ENCODE measurements around the gene ATP6V1G2.

The ATP6V1G2 gene

GRCh38 chr6:31548544-31548873 is 2.1 kb upstream of the ATP6V1G2 start:
- TF ChIP-seq CTCF (conservative IDR thresholded peaks at IDR 0.05) = no peak
- H3K27ac ChIP-seq = peak overlapping the region; percentile 82

DNA sequence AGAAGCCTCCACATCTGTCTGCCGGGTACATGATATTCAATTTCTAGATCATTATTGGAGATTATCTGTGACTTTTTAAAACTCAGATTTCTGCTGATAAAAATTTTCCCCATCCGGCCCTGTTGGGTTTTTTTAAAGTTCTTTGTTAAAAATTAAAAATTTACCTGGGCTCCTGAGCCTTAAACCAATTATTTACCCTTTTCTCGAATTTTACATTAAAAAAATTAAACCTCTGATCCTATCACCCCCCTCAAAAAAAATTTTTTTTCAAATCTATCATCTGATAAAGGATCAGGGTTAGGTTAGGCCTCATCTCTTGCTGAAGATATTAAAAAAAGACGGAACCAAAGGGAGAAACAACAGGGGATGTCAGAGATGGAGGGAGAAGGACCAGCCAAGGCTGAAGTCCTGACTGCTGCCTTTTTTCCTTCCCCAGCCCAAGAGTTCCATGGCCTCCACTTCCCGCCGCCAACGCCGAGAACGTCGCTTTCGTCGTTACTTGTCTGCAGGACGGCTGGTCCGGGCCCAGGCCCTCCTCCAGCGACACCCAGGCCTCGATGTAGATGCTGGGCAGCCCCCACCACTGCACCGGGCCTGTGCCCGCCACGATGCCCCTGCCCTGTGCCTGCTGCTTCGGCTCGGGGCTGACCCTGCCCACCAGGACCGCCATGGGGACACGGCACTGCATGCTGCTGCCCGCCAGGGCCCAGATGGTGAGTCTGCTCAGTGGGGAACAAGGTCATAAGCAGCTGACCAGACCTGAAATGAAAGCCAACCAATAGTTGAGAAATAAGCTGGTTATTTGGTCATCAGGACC is 1.5 kb upstream of the ATP6V1G2 start:
- peak overlapping the region; percentile 82 for H3K27ac ChIP-seq
- TF ChIP-seq CTCF (conservative IDR thresholded peaks at IDR 0.05) = no peak

GRCh38 chr6:31546958-31547726 is 734 bp upstream of the ATP6V1G2 start, which contains the start of gene NFKBIL1:
NFKBIL1 (plus strand) TSS chr6:31547608; CDS start chr6:31547695, 87 bp downstream.
- TF ChIP-seq CTCF (conservative IDR thresholded peaks at IDR 0.05) = peak; percentile 34
- H3K27ac ChIP-seq = peak within 1 kb of the TSS; percentile 82

DNA sequence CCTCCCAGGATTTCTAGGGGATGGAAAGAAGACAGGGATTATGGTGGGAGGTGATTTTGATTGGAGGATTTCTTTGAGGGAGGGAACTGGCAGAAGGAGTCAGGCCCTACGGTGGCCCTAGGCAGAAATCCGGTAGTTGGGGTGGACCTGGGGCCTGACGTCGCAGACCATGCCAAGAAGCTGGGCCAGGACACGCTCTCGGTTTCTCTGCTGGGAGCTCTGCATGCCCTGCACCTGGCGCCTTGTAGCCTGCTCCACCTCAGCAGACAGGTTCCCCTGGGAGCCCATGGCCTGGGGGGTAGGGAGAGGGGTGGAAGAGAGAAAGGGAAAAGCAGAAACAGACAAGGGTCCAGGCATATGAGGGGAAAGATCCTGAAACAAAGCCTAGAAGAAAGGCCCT is 1.1 kb downstream of the ATP6V1G2 start:
- TF ChIP-seq CTCF (conservative IDR thresholded peaks at IDR 0.05) = no peak
- H3K27ac ChIP-seq = no peak overlapping the region

DNA sequence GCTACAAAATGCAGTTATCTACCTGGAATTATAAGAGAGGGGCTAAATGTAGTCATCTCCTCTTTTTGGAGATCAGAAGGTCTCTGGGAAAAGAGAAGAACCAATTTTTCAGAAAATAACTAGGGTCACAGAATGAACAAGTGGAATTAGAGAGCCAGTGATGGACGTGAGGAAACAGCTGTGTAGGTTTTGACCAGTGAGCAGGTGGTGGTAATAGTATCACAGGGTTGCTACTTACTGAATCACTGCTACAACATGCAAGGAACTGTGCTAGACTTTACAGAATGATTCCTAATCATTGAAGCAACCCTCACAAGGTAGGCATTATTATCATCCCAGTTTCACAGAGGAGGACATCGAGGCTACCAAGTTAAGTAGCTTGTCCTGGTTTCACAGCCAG is 1.7 kb downstream of the ATP6V1G2 start:
- no peak for TF ChIP-seq CTCF (conservative IDR thresholded peaks at IDR 0.05)
- no peak overlapping the region for H3K27ac ChIP-seq

DNA sequence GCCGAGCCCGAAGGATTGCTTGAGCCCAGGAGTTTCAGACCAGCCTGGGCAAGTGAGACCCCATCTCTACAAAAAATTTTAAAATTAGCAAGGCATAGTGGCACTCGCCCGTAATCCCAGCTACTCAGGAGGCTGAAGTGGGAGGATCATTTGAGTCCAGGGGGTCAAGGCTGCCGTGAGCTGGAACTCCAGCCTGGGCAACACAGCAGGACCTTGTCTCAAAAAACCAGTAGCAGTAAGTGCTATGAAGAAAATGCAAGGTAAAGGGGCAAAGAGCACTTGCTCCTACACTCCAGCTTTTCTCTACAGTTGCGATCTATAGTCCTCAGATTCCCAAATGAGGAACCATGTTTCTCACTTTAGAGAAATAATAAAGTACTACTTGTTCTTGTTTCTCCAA is 2.8 kb downstream of the ATP6V1G2 start:
- peak overlapping the region; percentile 94 for H3K27ac ChIP-seq
- TF ChIP-seq CTCF (conservative IDR thresholded peaks at IDR 0.05) = no peak

GRCh38 chr6:31541658-31542521 is 4.5 kb downstream of the ATP6V1G2 start, which contains the start of gene DDX39B:
DDX39B (minus strand) TSS chr6:31542003; CDS start chr6:31540532, 1,471 bp downstream.
- TF ChIP-seq CTCF (conservative IDR thresholded peaks at IDR 0.05) = no peak
- H3K27ac ChIP-seq = peak within 1 kb of the TSS; percentile 94

Data from VCaP (cell line).